SU-DHL-6 (cell line): Measurements from ENCODE around the gene TUBB6.

Experiments used
- H2AFZ ChIP-seq: fragments of 200-600 bp; sonication (generic); 2 replicates; pipeline ENCODE4 v1.6.1; 2014; ENCODE audit warnings: low read depth, mild to moderate bottlenecking, moderate library complexity, mixed read lengths, antibody characterized with exemption, low read length; ENCODE audit not compliant: severe bottlenecking
- H3F3A ChIP-seq: fragments of 200-600 bp; shearing (Covaris generic); 2 replicates; pipeline ENCODE4 v1.6.0; 2016; ENCODE audit warnings: antibody characterized with exemption, mild to moderate bottlenecking; ENCODE audit not compliant: insufficient read depth
- H3K27ac ChIP-seq: fragments of 200-600 bp; sonication (generic); 2 replicates; pipeline ENCODE4 v1.5.1; 2016; ENCODE audit warnings: low read depth, mild to moderate bottlenecking, low read length, moderate library complexity, mixed read lengths
- H3K27me3 ChIP-seq: fragments of 200-600 bp; sonication (generic), shearing (Covaris generic); 2 replicates; pipeline ENCODE4 v1.6.0; 2014; ENCODE audit warnings: mild to moderate bottlenecking, low read length
- H3K36me3 ChIP-seq: fragments of 200-600 bp; sonication (generic); 2 replicates; pipeline ENCODE4 v1.6.1; 2014; ENCODE audit warnings: mild to moderate bottlenecking, low read length, mixed read lengths
- H3K4me2 ChIP-seq: fragments of 300-600, 200-600 bp; shearing (Covaris generic), sonication (generic); 2 replicates; pipeline ENCODE4 v1.6.0; 2014; ENCODE audit warnings: low read length, low read depth, mild to moderate bottlenecking; ENCODE audit not compliant: poor library complexity, severe bottlenecking
- H3K4me3 ChIP-seq: fragments of 200-600 bp; sonication (generic); 2 replicates; pipeline ENCODE4 v1.5.1; 2014; ENCODE audit warnings: antibody characterized with exemption, low read length, mild to moderate bottlenecking, mixed read lengths; ENCODE audit not compliant: insufficient read depth, poor library complexity, severe bottlenecking
- H3K79me2 ChIP-seq: fragments of 200-600 bp; sonication (generic); 2 replicates; pipeline ENCODE4 v1.6.1; 2014; ENCODE audit warnings: mild to moderate bottlenecking, low read length, moderate library complexity; ENCODE audit not compliant: insufficient read depth
- H3K9ac ChIP-seq: fragments of 200-600 bp; sonication (generic); 2 replicates; pipeline ENCODE4 v1.7.0; 2014; ENCODE audit warnings: mild to moderate bottlenecking, low read length
- H3K9me2 ChIP-seq: fragments of 200-600 bp; sonication (generic); replicated peaks from 2 replicates; pipeline ENCODE4 v1.6.1; 2014; ENCODE audit warnings: low read length; ENCODE audit not compliant: insufficient read depth
- H3K9me3 ChIP-seq: fragments of 200-600 bp; sonication (generic); 2 replicates; pipeline ENCODE4 v1.6.1; 2014; ENCODE audit warnings: low read length, mixed read lengths; ENCODE audit not compliant: insufficient read depth
- H4K20me1 ChIP-seq: fragments of 200-600 bp; sonication (generic); 2 replicates; pipeline ENCODE4 v1.6.1; 2014; ENCODE audit warnings: low read depth, mild to moderate bottlenecking, antibody characterized with exemption, low read length, moderate library complexity, mixed read lengths
- EZH2phosphoT487 ChIP-seq: fragments of 200-600 bp; sonication (generic), shearing (Covaris generic); conservative IDR thresholded peaks from 2 replicates; pipeline ENCODE4 v1.6.1; 2018; ENCODE audit warnings: mild to moderate bottlenecking, antibody characterized with exemption, low read length, moderate library complexity, mixed read lengths
- TF ChIP-seq, protein P1 (sequence below): fragments of 200-600 bp; sonication (generic); IDR thresholded peaks from one replicate; pipeline ENCODE4 v1.5.1; 2017; ENCODE audit warnings: antibody characterized with exemption, mild to moderate bottlenecking, low read length, moderate library complexity; ENCODE audit not compliant: insufficient read depth, poor library complexity, severe bottlenecking

Gene TUBB6

DNA sequence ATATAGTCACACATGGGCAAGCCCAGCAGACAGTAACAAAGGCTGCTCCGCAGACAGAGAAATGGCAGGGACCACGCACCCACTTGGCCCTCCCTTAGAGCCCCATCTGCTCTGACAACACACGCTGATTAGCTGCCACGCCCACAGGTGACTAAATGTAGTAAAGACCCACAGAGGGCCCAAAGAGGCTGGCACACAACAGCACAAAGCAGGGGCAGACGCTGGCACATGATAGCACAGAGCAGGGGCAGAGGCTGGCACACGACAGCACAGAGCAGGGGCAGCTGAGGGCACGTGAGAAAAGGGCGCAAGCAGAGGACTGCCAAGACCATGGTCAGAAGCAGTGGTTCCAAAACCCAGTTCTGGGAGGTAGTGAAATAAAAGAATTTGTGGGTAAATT is 58.3 kb downstream of the TUBB6 start:
- Histone ChIP-seq H3K9ac (no peak overlapping the region), H3K27ac (no peak overlapping the region), H2AFZ (no peak overlapping the region), H3K36me3 (peaks cover 3% of the 10 kb centered on the region; the same call in 1 of the 2 replicates), H3K9me2 (no peaks in the 10 kb centered on the region), H4K20me1 (no peaks in the 10 kb centered on the region), H3K4me3 (no peak overlapping the region), H3K9me3 (no peaks in the 10 kb centered on the region), H3F3A (no peaks in the 10 kb centered on the region), H3K79me2 (peaks cover 18% of the 10 kb centered on the region), H3K27me3 (no peaks in the 10 kb centered on the region), H3K4me2 (no peak overlapping the region)
- TF ChIP-seq, protein P1, sequence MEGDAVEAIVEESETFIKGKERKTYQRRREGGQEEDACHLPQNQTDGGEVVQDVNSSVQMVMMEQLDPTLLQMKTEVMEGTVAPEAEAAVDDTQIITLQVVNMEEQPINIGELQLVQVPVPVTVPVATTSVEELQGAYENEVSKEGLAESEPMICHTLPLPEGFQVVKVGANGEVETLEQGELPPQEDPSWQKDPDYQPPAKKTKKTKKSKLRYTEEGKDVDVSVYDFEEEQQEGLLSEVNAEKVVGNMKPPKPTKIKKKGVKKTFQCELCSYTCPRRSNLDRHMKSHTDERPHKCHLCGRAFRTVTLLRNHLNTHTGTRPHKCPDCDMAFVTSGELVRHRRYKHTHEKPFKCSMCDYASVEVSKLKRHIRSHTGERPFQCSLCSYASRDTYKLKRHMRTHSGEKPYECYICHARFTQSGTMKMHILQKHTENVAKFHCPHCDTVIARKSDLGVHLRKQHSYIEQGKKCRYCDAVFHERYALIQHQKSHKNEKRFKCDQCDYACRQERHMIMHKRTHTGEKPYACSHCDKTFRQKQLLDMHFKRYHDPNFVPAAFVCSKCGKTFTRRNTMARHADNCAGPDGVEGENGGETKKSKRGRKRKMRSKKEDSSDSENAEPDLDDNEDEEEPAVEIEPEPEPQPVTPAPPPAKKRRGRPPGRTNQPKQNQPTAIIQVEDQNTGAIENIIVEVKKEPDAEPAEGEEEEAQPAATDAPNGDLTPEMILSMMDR = no peak
- TF ChIP-seq EZH2phosphoT487 = no peak

- no peaks in the 10 kb centered on the region for H3F3A ChIP-seq
- peaks cover 3% of the 10 kb centered on the region; the same call in 1 of the 2 replicates for H3K36me3 ChIP-seq
Observed at GRCh38 chr18:12366784-12367183, 58.7 kb downstream of the TUBB6 start.

GRCh38 chr18:12369211-12369610 is 61.2 kb downstream of the TUBB6 start:
- Histone ChIP-seq H3K9ac (no peak overlapping the region), H3K79me2 (peaks cover 46% of the 10 kb centered on the region), H2AFZ (no peak overlapping the region), H3K4me3 (no peak overlapping the region), H3K4me2 (no peak overlapping the region), H4K20me1 (0 out of 2 replicates have a peak, but pooled peaks cover 3% of the 10 kb centered on the region), H3F3A (no peaks in the 10 kb centered on the region), H3K27me3 (no peaks in the 10 kb centered on the region), H3K27ac (no peak overlapping the region), H3K9me2 (no peaks in the 10 kb centered on the region), H3K9me3 (no peaks in the 10 kb centered on the region), H3K36me3 (peaks cover 3% of the 10 kb centered on the region; the same call in 1 of the 2 replicates)
- TF ChIP-seq, protein P1 = no peak
- TF ChIP-seq EZH2phosphoT487 = no peak

More at GRCh38 chr18:12366784-12367183, 58.7 kb downstream of the TUBB6 start:
- TF ChIP-seq EZH2phosphoT487 = no peak
- TF ChIP-seq, protein P1 = no peak
- no peak overlapping the region for H3K4me2 ChIP-seq
- no peaks in the 10 kb centered on the region for H4K20me1 ChIP-seq
- no peak overlapping the region for H3K4me3 ChIP-seq
- H3K9me2 ChIP-seq = no peaks in the 10 kb centered on the region
- no peaks in the 10 kb centered on the region for H3K27me3 ChIP-seq
- H3K9me3 ChIP-seq = no peaks in the 10 kb centered on the region
- no peak overlapping the region for H3K27ac ChIP-seq
- no peak overlapping the region for H2AFZ ChIP-seq
- peaks cover 22% of the 10 kb centered on the region for H3K79me2 ChIP-seq
- no peak overlapping the region for H3K9ac ChIP-seq
